GM12874 (cell line): ENCODE measurements around the gene ST3GAL4.

ENCODE experiments used
- TF ChIP-seq, protein P1 (sequence below): IDR thresholded peaks from 2 replicates; pipeline ENCODE4 v1.5.1; 2011; ENCODE audit warnings: low read depth, mild to moderate bottlenecking, control low read depth, low read length, moderate library complexity; ENCODE audit not compliant: insufficient read depth

ST3GAL4 gene

DNA sequence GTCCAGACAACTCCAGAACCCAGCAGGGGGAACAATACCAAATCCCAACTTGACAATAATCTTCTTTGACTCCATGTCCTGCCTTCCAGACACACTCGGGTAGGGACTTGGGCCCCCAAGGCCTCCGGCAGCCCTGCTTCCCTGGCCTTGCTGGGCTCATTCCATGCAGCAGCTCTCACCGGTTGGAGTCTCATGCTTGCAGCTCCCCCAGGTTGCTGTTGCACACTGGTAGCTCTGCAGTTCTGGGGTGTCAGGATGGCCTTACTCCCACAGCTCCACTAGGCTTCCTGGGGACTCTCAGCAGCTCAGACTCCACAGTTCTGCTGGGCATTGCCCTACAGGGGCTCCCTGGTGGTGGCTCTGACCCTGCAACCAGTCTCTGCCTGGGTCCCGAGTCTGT lies 42.8 kb downstream of the ST3GAL4 start:
- TF ChIP-seq, protein P1, sequence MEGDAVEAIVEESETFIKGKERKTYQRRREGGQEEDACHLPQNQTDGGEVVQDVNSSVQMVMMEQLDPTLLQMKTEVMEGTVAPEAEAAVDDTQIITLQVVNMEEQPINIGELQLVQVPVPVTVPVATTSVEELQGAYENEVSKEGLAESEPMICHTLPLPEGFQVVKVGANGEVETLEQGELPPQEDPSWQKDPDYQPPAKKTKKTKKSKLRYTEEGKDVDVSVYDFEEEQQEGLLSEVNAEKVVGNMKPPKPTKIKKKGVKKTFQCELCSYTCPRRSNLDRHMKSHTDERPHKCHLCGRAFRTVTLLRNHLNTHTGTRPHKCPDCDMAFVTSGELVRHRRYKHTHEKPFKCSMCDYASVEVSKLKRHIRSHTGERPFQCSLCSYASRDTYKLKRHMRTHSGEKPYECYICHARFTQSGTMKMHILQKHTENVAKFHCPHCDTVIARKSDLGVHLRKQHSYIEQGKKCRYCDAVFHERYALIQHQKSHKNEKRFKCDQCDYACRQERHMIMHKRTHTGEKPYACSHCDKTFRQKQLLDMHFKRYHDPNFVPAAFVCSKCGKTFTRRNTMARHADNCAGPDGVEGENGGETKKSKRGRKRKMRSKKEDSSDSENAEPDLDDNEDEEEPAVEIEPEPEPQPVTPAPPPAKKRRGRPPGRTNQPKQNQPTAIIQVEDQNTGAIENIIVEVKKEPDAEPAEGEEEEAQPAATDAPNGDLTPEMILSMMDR: no peak

DNA sequence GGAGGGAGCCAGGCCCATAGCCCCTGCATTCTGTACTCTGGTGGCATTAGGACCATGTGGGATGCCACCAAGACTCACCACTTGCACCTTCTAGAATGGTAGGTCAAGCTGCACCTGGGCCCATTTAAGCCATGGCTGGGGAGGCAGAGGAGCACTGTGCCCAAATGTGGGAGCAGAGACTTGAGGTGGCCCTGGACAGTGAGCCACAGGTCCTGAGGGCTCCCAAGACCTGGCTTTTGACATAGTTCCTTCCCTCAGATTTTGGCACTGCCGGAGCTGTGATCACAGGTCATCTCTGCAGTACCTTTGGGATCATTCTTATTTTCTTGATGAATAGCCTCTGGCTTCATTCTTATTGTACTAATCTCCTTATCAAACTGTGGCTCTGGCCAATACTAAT lies 43.2 kb downstream of the ST3GAL4 start:
- TF ChIP-seq, protein P1: no peak

DNA sequence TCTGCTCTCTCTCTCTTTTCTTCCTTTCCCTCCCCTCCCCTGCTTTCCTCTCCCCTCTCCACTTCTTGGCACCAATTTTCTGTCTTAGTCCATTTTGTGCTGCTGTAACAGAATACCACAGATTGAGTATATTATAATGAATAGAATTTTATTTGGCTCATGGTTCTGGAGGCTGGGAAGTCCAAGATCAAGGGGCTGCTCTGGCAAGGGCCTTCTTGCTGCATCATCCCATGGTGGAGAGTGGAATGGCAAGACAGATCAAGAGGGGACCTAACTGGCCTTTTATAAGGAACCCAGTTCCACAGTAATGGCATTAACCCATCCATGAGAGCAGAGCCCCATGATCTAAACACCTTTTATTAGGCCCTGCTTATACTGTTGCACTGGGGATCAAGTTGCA lies 44.5 kb downstream of the ST3GAL4 start:
- TF ChIP-seq, protein P1: no peak

DNA sequence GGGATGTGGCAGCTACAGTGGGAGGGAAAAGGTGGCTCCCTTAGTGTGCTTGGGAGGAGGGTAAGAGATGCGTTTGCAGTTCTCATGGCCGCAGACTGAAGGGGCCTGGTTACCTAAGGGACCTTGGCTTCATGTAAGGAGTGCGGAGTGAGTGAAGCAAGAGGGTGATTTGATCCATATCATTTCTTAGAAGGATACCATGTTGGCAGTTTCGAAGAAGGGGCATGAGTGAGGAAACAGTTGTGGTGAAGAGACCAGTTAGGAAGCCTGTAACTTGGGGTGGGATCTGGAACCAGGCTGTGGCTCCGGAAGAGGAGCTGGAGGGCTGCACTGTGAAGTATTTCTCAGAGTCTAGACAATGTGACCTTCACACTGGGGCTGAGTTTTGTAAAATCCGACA lies 45.0 kb downstream of the ST3GAL4 start:
- TF ChIP-seq, protein P1: no peak

DNA sequence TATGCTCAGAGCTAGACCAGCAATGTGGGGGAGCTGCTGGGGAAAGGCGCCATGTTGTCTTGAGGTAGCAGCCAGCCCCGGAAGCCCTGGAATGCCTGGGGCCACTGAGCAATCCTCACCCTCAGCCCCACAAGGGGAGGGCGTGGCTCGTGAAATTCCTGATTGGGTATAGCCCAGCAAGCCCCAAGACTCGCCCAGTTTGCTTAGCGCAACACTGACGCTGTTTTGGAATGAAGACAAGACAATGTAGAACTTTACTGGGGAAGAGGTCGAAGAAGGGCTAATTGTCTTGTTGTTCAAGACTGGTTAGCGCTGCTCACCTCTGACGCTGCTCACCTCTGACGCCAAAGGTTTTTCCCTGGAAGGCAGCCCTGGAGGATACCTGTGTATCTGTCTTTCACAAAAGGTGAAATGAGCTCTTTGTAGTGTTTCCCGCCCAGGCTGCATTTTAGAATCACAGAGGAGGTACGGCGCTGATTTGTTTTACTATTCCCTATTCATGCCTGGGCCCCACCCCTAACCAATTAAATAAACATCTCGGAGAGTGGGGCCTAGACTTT lies 47.6 kb downstream of the ST3GAL4 start:
- TF ChIP-seq, protein P1: no peak

DNA sequence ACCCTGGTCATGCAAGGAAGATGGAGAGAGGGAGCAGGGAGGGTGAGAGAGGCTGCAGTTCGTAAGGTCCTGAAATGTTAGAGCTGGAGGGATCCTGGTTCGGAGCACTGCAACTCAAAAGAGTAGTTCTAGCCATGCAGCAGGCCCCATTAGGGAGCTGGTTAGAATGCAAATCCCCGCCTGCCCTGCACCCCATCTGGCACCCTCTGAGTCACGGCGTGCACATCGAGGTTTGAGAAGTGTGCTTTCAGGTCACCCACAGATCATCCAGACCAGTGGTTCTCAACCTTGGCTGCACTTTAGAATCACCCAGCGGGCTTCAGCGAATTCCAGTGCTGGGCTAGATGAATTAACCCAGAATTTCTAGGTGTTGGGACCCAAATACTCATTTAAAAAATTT lies 48.2 kb downstream of the ST3GAL4 start:
- TF ChIP-seq, protein P1: no peak

DNA sequence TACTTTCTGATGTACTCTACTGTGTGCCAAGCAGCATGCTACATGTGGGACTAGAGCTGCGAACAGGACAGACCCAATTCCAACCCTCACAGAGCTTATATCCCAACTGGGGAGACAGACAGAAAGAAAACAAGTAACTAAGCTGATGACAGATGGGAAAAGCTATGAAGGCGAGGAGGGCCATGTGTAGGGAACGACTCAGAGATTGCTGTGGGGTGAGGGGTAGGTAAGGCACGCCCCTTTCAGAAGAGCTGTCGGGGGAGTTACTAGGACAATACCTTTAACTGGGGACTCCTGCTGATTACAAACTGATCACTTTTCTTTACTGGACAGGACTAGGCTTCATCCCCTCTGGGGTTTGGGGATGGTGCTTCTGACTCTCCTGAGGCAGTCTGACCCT lies 48.9 kb downstream of the ST3GAL4 start:
- TF ChIP-seq, protein P1: no peak
